Psoas muscle (tissue), 8 donors: ENCODE results near the gene FAM53B. TPM values are rescaled to one million over a fixed set of nuclear protein-coding genes. Genes with fewer than 3 reads are reported as not detected.
A peak's percentile ranks its signal among the peaks of the same experiment; 100 is the strongest.

Experiments used
- ATAC-seq, 4 donors: fragments of 200-7000 bp; cut with Tn5 transposase; one replicate each; pipeline ENCODE4 v1.9.1; 2020; ENCODE audit warnings: moderate library complexity in 3 of 4, mild to moderate bottlenecking in 2 of 4
- DNase-seq, 2 donors: peaks; one replicate each; pipeline ENCODE4 v3.0.0-alpha.2; 2020
- H3K27ac ChIP-seq: fragments of 200-600 bp; one replicate; pipeline ENCODE4 v1.8.0; 2022
- H3K27me3 ChIP-seq, 3 donors: fragments of 200-600 bp in 1 of 3; one replicate each; pipeline versions ENCODE4 v1.6.1 to v1.8.0; 2013 to 2022; ENCODE audit warnings: low read length in 2 of 3, mild to moderate bottlenecking in 2 of 3, moderate library complexity in 1 of 3; ENCODE audit not compliant: insufficient read depth in 3 of 3
- H3K36me3 ChIP-seq, 2 donors: fragments of 200-600 bp in 1 of 2; one replicate each; pipeline versions ENCODE4 v1.6.1 to v1.8.0; 2013 to 2022; ENCODE audit warnings: low read depth in 1 of 2, mild to moderate bottlenecking in 1 of 2, moderate library complexity in 1 of 2; ENCODE audit not compliant: insufficient read depth in 1 of 2
- H3K4me1 ChIP-seq: fragments of 200-600 bp; one replicate; pipeline ENCODE4 v1.8.0; 2022
- H3K4me3 ChIP-seq: fragments of 200-600 bp; one replicate; pipeline ENCODE4 v1.8.0; 2022; ENCODE audit warnings: mild to moderate bottlenecking
- H3K9me3 ChIP-seq: fragments of 200-600 bp; one replicate; pipeline ENCODE4 v1.8.0; 2022
- WGBS, 3 donors: extraction: QIAGEN DNeasy Blood & Tissue Kit; methylation state at CpG; one replicate each; pipeline versions ENCODE4 v1.1.6 to v1.1.7; 2013; 5-methylcytosine and 5-hydroxymethylcytosine counted together
- intact Hi-C, 2 donors: fragments of 100-400 bp; cut with DNase I; formaldehyde crosslinking; loops; one replicate each; pipeline versions ENCODE4 v1.11.0 to v1.14.2; 2022
- polyA plus RNA-seq, 3 donors: library from polyadenylated mRNA; stranded (reverse); fragments of 200-250 nt; gene quantifications; one replicate each; pipeline ENCODE4 v1.2.3, GENCODE V29; 2013
- total RNA-seq, 4 donors: library from RNA; stranded (reverse); fragmentation: NEBNext Ultra II Directional in 2 of 4; extraction: Animal tissue kit (Norgen Biotek cat#: 25700) in 2 of 4; gene quantifications; one replicate each; pipeline versions ENCODE4 v1.2.1 to v1.2.4, GENCODE V29; 2021 to 2023
- TF ChIP-seq, protein P1 (sequence below): fragments of 200-600 bp; IDR thresholded peaks from one replicate; pipeline ENCODE4 v1.8.0; 2022; ENCODE audit warnings: antibody characterized with exemption
- donor health status: healthy with polysubstance abuse.
- donor health status: DM: no; HTN: no; CAD: no; lungs with moderate emphysema.
- donor health status: Bipolar disorder and iron deficiency.
- donor health status: healthy.
- donor health status: DM: yes; HTN: yes; CAD: no.
- donor health status: DM: no; HTN: no; CAD: no.
- donor health status: DM: no; HTN: no; CAD: no.
- donor health status: DM: yes; HTN: yes; CAD: no.

Gene FAM53B
- total and polyA plus RNA-seq, 7 donors, result 31.0 to 178 (median 49.5) TPM

DNA sequence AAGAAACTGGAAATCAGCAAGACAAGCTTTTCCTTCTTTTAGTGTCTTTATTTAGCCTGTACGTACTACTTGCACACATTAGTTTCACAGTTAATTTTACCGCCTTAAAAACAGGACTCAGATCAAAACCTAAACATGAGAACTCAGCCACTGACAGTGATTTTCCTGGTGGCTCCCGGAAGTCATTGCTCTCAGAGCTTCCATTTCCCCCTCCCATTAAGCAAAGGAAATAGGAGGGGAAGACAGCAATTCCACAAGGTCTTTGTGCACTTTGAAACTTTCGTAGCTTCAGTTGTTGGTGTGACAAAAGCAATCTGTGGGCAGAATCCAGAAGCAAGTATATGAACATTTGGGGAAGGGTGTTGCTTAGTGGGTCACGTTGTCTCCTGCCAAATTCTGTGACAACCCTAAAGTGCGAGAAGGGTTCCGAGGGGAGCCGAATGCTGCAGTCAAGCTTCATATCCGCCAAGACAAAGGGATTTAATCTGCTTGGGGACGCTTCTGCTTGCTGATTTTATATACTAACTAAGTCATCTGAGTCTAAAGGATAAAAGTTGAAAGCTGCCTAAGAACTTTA, 30.4 kb downstream of the FAM53B start:
- ATAC-seq (no peak), DNase-seq (peak in 1 of 2 donors; percentile 12)
- TF ChIP-seq, protein P1, sequence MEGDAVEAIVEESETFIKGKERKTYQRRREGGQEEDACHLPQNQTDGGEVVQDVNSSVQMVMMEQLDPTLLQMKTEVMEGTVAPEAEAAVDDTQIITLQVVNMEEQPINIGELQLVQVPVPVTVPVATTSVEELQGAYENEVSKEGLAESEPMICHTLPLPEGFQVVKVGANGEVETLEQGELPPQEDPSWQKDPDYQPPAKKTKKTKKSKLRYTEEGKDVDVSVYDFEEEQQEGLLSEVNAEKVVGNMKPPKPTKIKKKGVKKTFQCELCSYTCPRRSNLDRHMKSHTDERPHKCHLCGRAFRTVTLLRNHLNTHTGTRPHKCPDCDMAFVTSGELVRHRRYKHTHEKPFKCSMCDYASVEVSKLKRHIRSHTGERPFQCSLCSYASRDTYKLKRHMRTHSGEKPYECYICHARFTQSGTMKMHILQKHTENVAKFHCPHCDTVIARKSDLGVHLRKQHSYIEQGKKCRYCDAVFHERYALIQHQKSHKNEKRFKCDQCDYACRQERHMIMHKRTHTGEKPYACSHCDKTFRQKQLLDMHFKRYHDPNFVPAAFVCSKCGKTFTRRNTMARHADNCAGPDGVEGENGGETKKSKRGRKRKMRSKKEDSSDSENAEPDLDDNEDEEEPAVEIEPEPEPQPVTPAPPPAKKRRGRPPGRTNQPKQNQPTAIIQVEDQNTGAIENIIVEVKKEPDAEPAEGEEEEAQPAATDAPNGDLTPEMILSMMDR, result no peak
- Histone ChIP-seq H3K27me3 (no peaks in the 10 kb centered on the region), H3K27ac (no peak overlapping the region), H3K4me1 (peaks cover 57% of the 10 kb centered on the region), H3K4me3 (no peak overlapping the region), H3K36me3 (no peaks in the 10 kb centered on the region), H3K9me3 (no peaks in the 10 kb centered on the region)
- WGBS, 3 donors, result 47 to 57% (median 56%) methylated on average over 10 of the region's 10 CpGs
- intact Hi-C loops, result no loop called here

GRCh38 chr10:124712704-124713407, 31.3 kb downstream of the FAM53B start:
- Histone ChIP-seq H3K9me3 (no peaks in the 10 kb centered on the region), H3K36me3 (no peaks in the 10 kb centered on the region), H3K27me3 (no peaks in the 10 kb centered on the region), H3K4me3 (no peak overlapping the region), H3K27ac (no peak overlapping the region), H3K4me1 (peaks cover 57% of the 10 kb centered on the region)
- no peak for ATAC-seq
- DNase-seq, result peak in 1 of 2 donors; percentile 32
- TF ChIP-seq, protein P1, result no peak
- WGBS, 3 donors, result 83 to 93% (median 87%) methylated on average over 5 of the region's 5 CpGs
- intact Hi-C loops, result no loop called here

GRCh38 chr10:124711145-124711544, 33.0 kb downstream of the FAM53B start:
- no peaks in the 10 kb centered on the region for H3K36me3 ChIP-seq

DNA sequence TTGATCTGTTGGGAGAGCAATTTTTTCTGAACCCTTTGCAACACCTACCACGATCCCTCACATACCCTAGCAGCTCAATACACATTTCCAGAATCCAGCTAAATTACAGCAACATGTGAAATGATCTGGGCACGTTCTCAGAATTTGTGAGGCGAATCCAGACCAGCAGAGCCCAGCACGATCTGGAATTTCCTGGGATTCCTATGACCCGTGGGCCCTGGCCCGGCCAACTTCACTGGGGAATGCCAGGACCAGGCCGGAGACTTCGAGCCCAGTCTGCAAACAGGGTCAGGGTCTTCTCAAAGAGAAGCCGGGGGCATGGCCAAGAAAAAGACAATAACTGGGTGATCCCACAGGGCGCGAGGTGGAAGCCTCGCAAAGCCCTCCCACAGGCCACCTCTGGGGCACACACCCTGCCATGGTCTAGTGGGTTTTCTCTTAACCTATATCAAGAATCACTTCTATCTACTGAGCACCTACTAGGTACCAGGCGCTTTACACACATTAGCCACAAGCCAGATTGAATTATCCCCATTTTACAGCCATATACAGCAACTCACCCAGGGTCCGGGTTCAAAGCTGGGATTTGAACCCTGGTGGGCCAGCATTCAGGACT, 33.8 kb downstream of the FAM53B start:
- peak in 1 of 2 donors; percentile 51 for DNase-seq
- TF ChIP-seq, protein P1, result no peak
- peaks cover 68% of the 10 kb centered on the region for H3K4me1 ChIP-seq
- intact Hi-C loops, result no loop called here
- H3K27me3 ChIP-seq, result no peaks in the 10 kb centered on the region
- peak overlapping the region; percentile 41 for H3K27ac ChIP-seq
- no peaks in the 10 kb centered on the region for H3K36me3 ChIP-seq
- H3K4me3 ChIP-seq, result no peak overlapping the region
- no peaks in the 10 kb centered on the region for H3K9me3 ChIP-seq
- 49 to 67% (median 50%) methylated on average over 14 of the region's 14 CpGs for WGBS, 3 donors
- no peak for ATAC-seq

More at GRCh38 chr10:124711145-124711544, 33.0 kb downstream of the FAM53B start:
- intact Hi-C loops, result no loop called here
- peak in 1 of 2 donors; percentile 29 for DNase-seq
- WGBS, 3 donors, result 64 to 71% (median 65%) methylated on average over 7 of the region's 7 CpGs
- Histone ChIP-seq H3K27ac (peak overlapping the region; percentile 41), H3K9me3 (no peaks in the 10 kb centered on the region), H3K4me3 (no peak overlapping the region), H3K4me1 (peaks cover 60% of the 10 kb centered on the region), H3K27me3 (no peaks in the 10 kb centered on the region)
- no peak for ATAC-seq
- TF ChIP-seq, protein P1, result no peak
